Measurements from ENCODE around the gene MPP1. TPM values are rescaled to one million over a fixed set of nuclear protein-coding genes. Genes with fewer than 3 reads are reported as not detected.

MPP1 gene
- total RNA-seq, 2 experiments from 2014 or later, result 22.5 to 24.9 TPM

GRCh38 chrX:154775419-154776349 lies 29.6 kb downstream of the MPP1 start:
- Mint-ChIP-seq H3K27ac (peak overlapping the region; percentile 80), H3K4me1 (ENCODE audit: low read depth) (peaks cover 37% of the 10 kb centered on the region), H3K27me3 (no peaks in the 10 kb centered on the region), H3K4me3 (no peak overlapping the region), H3K36me3 (ENCODE audit: low read depth) (peaks cover 55% of the 10 kb centered on the region), H3K9me3 (no peaks in the 10 kb centered on the region)
- ATAC-seq (peak; percentile 87), DNase-seq (peak; percentile 57)
- ChIA-PET CTCF (interaction anchor here (0.7 to 2.2 kb wide), 2 partner anchors 27 to 65 kb away, joined by 3 to 7 read pairs; no protein-coding TSS in a partner anchor), POLR2A (interaction anchor here (0.6 to 1.7 kb wide), 9 partner anchors 9 to 170 kb away, joined by 3 to 7 read pairs (median 3); partner anchors contain the start of gene GAB3)
- TF ChIP-seq CTCF (IDR thresholded peaks at IDR 0.05), result no peak
- intact Hi-C loops (cut with micrococcal nuclease), result no loop called here

GRCh38 chrX:154774622-154775021 lies 30.7 kb downstream of the MPP1 start:
- peaks cover 40% of the 10 kb centered on the region for H3K4me1 Mint-ChIP-seq (ENCODE audit: low read depth)
- intact Hi-C loops (cut with micrococcal nuclease), result no loop called here
- POLR2A ChIA-PET, result interaction anchor here (0.6 kb wide), 1 partner anchor 9 kb away, joined by 3 read pairs; no protein-coding TSS in a partner anchor

GRCh38 chrX:154762537-154763296 lies 42.6 kb downstream of the MPP1 start, which contains the start of gene DKC1:
DKC1 (plus strand) TSS chrX:154762864; CDS start chrX:154762966, 102 bp downstream.
- Mint-ChIP-seq H3K4me1 (ENCODE audit: low read depth) (peaks cover 40% of the 10 kb centered on the region), H3K36me3 (ENCODE audit: low read depth) (peaks cover 32% of the 10 kb centered on the region), H3K27me3 (no peaks in the 10 kb centered on the region), H3K4me3 (peak within 1 kb of the TSS; percentile 87), H3K27ac (peak within 1 kb of the TSS; percentile 96), H3K9me3 (no peaks in the 10 kb centered on the region)
- no peak for TF ChIP-seq CTCF (IDR thresholded peaks at IDR 0.05)
- intact Hi-C loops (cut with micrococcal nuclease), result loop anchor here (5.0 kb wide), 1 partner anchor 40 kb away; no protein-coding TSS in a partner anchor
- CTCF ChIA-PET, result interaction anchor here (1.0 to 3.7 kb wide), 3 partner anchors 13 to 78 kb away, joined by 3 to 18 read pairs (median 3); partner anchors contain the start of gene GAB3
- peak; percentile 90 for ATAC-seq
- peak; percentile 95 for DNase-seq
- POLR2A ChIA-PET, result interaction anchor here (0.5 to 2.4 kb wide), 12 partner anchors 9 to 43 kb away, joined by 3 to 12 read pairs (median 4); partner anchors contain the start of genes GAB3 and MPP1

More at GRCh38 chrX:154774622-154775021, 30.7 kb downstream of the MPP1 start:
- ATAC-seq, result no peak
- no peak for TF ChIP-seq CTCF (IDR thresholded peaks at IDR 0.05)
- no peak for DNase-seq
- Mint-ChIP-seq H3K4me3 (no peak overlapping the region), H3K27ac (no peak overlapping the region), H3K27me3 (no peaks in the 10 kb centered on the region), H3K36me3 (ENCODE audit: low read depth) (peaks cover 62% of the 10 kb centered on the region), H3K9me3 (no peaks in the 10 kb centered on the region)
- CTCF ChIA-PET, result no interaction called here

GRCh38 chrX:154761977-154762536 lies 43.2 kb downstream of the MPP1 start:
- ATAC-seq, result no peak
- no peaks in the 10 kb centered on the region for H3K27me3 Mint-ChIP-seq
- DNase-seq, result peak; percentile 17
- intact Hi-C loops (cut with micrococcal nuclease), result loop anchor here (5.0 kb wide), 1 partner anchor 40 kb away; no protein-coding TSS in a partner anchor
- CTCF ChIA-PET, result interaction anchor here (1.0 to 3.7 kb wide), 3 partner anchors 12 to 78 kb away, joined by 3 to 18 read pairs (median 3); partner anchors contain the start of gene GAB3
- peaks cover 28% of the 10 kb centered on the region for H3K36me3 Mint-ChIP-seq (ENCODE audit: low read depth)
- H3K9me3 Mint-ChIP-seq, result no peaks in the 10 kb centered on the region
- peak overlapping the region; percentile 87 for H3K4me3 Mint-ChIP-seq
- peaks cover 35% of the 10 kb centered on the region for H3K4me1 Mint-ChIP-seq (ENCODE audit: low read depth)
- no peak for TF ChIP-seq CTCF (IDR thresholded peaks at IDR 0.05)
- POLR2A ChIA-PET, result interaction anchor here (0.5 to 2.4 kb wide), 6 partner anchors 9 to 42 kb away, joined by 3 to 12 read pairs (median 4); partner anchors contain the start of gene GAB3
- H3K27ac Mint-ChIP-seq, result peak overlapping the region; percentile 96

All from activated CD8-positive, alpha-beta T cell treated with anti-CD3 and anti-CD28 coated beads for 36 hours (primary cell).